ENCODE results near the gene SETD1A. TPM values are rescaled to one million over a fixed set of nuclear protein-coding genes. Genes with fewer than 3 reads are reported as not detected.
A peak's percentile ranks its signal among the peaks of the same experiment; 100 is the strongest.

The SETD1A gene
- polyA plus RNA-seq, 4 donors = 15.3 to 23.3 (median 18.6) TPM

DNA sequence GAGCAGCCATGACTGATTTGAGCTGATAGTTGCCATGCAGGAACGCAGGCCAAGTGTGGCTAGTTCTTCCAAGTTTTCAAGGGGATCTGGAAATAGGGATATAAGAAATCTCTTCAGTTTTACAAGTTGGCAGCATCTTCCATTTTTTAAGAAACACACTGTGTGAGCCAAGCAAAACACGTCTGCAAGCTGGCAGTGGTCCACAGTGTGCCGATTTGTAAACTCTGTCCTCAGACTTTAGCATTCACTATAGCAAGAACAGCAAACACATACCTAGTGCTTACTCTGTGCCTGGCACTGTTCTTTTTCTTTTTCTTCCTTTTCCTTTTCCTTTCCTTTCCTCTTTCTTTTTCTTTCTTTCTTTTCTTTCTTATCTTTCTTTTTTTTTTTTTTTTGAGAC lies 5.8 kb upstream of the SETD1A start:
- DNase-seq (ENCODE audit: low read depth in 4 of 4, low spot score in 2 of 4) = no peak

DNA sequence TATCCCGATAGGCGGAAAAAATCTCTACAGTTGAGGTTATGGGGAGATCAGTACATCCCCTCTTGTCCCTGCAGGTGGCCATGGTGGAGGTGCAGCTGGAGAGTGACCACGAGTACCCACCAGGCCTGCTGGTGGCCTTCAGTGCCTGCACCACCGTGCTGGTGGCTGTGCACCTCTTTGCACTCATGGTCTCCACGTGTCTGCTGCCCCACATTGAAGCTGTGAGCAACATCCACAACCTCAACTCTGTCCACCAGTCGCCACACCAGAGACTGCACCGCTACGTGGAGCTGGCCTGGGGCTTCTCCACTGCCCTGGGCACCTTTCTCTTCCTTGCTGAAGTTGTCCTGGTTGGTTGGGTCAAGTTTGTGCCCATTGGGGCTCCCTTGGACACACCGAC lies 4.4 kb upstream of the SETD1A start:
- DNase-seq (ENCODE audit: low read depth in 4 of 4, low spot score in 2 of 4) = no peak

GRCh38 chr16:30953511-30954124 lies 3.9 kb upstream of the SETD1A start:
- peak in 3 of 4 donors; percentile 56 to 78 (median 65) for DNase-seq (ENCODE audit: low read depth in 4 of 4, low spot score in 2 of 4)

GRCh38 chr16:30954993-30955392 lies 2.6 kb upstream of the SETD1A start:
- DNase-seq (ENCODE audit: low read depth in 4 of 4, low spot score in 2 of 4) = no peak

- DNase-seq (ENCODE audit: low read depth in 4 of 4, low spot score in 2 of 4) = peak in 1 of 4 donors; percentile 79
Observed at GRCh38 chr16:30956601-30957455, 726 bp upstream of the SETD1A start.

- no peak for DNase-seq (ENCODE audit: low read depth in 4 of 4, low spot score in 2 of 4)
Observed at GRCh38 chr16:30958175-30959079, 873 bp downstream of the SETD1A start.

DNA sequence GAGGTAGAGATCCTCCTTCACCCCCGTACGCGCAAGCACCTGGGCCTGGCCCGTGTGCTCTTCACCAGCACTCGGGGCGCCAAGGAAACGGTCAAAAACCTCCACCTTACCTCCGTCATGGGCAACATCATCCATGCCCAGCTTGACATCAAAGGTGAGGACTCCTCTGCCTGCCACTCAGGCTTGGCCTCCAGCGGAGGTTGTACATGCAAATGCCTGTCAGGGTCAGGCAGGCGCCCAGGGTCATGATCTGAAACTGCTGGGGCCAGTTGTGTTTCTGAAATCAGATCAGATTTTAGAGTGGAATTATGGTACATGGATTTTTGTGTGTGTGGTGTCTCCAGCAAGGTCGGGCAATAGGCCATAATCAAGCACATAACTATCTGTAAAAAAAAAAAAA lies 3.8 kb downstream of the SETD1A start:
- no peak for DNase-seq (ENCODE audit: low read depth in 4 of 4, low spot score in 2 of 4)

DNA sequence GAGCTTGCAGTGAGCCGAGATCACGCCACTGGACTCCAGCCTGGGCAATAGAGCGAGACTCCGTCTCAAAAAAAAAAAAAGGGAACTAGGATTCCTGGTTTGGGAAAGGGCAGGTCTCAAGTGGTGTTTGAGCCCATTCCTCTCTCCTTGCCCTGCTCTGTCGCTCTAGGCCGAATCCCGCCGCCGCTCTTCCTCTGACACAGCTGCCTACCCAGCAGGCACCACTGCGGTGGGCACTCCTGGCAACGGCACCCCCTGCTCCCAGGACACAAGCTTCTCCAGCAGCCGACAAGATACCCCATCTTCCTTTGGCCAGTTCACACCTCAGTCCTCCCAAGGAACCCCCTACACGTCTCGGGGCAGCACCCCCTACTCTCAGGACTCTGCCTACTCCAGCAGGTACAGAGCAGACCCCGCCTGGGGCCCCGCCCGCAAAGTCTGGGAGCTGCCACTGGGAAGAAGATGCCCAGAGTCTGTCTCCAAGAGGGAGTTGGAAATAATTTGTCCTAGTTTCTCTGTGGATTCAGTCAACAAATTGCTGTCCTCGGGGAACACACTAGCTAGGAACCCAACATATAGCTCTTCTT lies 6.5 kb downstream of the SETD1A start:
- no peak for DNase-seq (ENCODE audit: low read depth in 4 of 4, low spot score in 2 of 4)

- no peak for DNase-seq (ENCODE audit: low read depth in 4 of 4, low spot score in 2 of 4)
Observed at GRCh38 chr16:30964574-30965226, 7.1 kb downstream of the SETD1A start.

DNA sequence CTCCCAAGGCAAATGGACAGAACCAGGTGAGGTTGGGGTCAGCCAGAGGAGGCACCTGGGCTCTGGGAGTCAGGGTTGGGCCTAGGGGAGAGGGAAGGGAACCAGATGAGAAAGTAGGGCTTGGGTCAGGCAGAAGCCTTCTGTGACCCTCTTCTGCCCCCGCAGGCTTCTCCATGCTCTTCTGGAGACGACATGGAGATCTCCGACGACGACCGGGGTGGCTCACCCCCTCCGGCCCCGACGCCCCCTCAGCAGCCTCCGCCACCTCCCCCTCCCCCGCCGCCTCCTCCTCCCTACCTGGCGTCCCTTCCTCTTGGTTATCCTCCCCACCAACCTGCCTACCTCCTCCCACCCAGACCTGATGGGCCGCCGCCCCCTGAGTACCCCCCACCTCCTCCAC lies 7.9 kb downstream of the SETD1A start:
- DNase-seq (ENCODE audit: low read depth in 4 of 4, low spot score in 2 of 4) = no peak

DNA sequence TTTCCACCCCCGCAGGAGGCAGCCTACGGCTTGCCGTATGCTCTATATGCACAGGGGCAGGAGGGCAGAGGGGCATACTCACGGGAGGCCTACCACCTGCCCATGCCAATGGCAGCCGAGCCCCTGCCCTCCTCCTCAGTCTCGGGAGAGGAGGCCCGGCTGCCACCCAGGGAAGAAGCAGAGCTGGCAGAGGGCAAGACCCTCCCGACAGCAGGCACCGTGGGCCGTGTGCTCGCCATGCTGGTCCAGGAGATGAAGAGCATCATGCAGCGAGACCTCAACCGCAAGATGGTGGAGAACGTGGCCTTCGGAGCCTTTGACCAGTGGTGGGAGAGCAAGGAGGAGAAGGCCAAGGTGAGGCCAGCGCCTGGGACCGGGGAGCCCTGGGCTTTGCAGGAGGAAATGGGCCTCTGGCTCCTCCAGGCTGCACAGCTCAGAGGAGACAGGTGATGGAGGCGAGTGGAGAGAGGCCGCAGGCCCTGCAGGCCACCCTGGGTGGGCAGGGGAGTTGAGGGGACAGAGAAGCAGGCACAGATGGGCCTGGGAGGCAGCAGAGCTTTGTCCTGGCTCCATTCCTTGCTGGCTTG lies 8.6 kb downstream of the SETD1A start:
- no peak for DNase-seq (ENCODE audit: low read depth in 4 of 4, low spot score in 2 of 4)

- DNase-seq (ENCODE audit: low read depth in 4 of 4, low spot score in 2 of 4) = no peak
Observed at GRCh38 chr16:30967795-30968194, 10.2 kb downstream of the SETD1A start.

DNA sequence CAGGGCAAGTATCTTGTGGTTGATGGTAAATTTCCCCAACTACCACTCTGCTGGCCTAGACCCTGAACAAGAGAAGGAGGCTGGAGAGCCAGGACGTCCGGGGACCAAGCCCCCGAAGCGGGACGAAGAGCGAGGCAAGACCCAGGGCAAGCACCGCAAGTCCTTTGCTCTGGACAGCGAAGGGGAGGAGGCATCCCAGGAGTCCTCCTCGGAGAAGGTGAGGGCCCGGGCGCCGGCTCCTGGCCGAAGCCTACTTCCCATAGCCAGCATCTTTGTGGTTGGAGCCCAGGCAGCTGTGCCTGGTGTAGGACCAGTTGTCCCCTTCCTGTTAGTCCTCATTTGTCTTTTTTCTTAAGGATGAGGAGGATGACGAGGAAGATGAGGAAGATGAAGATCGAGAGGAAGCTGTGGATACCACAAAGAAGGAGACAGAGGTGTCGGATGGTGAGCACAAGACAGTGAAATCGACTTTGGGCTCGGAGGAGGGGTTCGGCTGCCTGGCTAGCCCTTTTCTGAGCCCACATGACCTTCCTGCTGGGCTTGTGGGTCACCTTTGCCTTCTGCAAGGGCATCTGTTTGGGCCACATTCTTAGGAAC lies 11.8 kb downstream of the SETD1A start:
- DNase-seq (ENCODE audit: low read depth in 4 of 4, low spot score in 2 of 4) = no peak

DNA sequence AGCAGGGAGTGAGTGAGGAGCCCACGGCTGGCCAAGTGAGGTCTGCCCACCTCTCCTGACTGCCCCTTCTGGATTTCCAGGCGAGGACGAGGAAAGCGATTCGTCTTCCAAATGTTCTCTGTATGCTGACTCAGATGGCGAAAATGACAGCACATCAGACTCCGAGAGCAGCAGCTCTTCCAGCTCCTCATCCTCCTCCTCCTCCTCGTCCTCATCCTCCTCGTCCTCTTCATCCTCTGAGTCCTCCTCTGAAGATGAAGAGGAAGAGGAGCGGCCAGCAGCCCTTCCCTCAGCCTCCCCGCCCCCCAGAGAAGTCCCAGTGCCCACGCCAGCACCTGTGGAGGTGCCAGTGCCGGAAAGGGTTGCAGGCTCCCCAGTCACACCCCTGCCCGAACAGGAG lies 13.7 kb downstream of the SETD1A start:
- no peak for DNase-seq (ENCODE audit: low read depth in 4 of 4, low spot score in 2 of 4)

- no peak for DNase-seq (ENCODE audit: low read depth in 4 of 4, low spot score in 2 of 4)
Observed at GRCh38 chr16:30972872-30973271, 15.3 kb downstream of the SETD1A start.

- DNase-seq (ENCODE audit: low read depth in 4 of 4, low spot score in 2 of 4) = no peak
Observed at GRCh38 chr16:30974348-30974747, 16.8 kb downstream of the SETD1A start.

DNA sequence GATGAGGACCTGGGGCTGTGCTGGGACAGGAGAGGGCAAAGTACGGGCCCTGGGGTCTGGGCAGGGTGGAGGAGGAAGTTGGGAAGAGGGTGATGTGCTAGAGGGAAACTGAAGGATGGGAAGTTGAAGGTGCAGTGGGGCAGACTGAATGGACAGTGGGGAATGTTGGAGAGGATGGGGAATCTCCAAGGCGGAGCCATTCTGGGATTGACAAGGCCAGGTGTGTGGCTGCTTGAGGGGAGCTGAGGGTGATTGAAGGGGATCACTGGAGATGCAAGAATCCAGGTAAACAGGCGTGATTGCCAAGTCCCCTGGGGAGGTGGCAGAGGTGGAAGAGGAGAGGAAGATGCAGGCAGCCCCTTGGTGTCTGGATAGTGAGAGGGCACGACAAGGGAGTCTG lies 18.9 kb downstream of the SETD1A start:
- DNase-seq (ENCODE audit: low read depth in 4 of 4, low spot score in 2 of 4) = no peak

GRCh38 chr16:30977502-30977901 lies 19.9 kb downstream of the SETD1A start:
- no peak for DNase-seq (ENCODE audit: low read depth in 4 of 4, low spot score in 2 of 4)

- DNase-seq (ENCODE audit: low read depth in 4 of 4, low spot score in 2 of 4) = no peak
Observed at GRCh38 chr16:30979170-30980022, 21.8 kb downstream of the SETD1A start.

Measured in left renal cortex interstitium (tissue), 4 donors.